H1 (cell line): Measurements from ENCODE around the gene AP3S1. TPM values are rescaled to one million over a fixed set of nuclear protein-coding genes. Genes with fewer than 3 reads are reported as not detected.

ENCODE experiments used
- CTCF ChIA-PET: fragments of 300-600 bp; sonication (Branson Sonifier 250); formaldehyde crosslinking; loops from one replicate; lab custom pipeline; 2021; ENCODE audit not compliant: partially characterized antibody; lab: Charles Lee
- POLR2A ChIA-PET: fragments of 300-600 bp; sonication (Branson Sonifier 250); formaldehyde crosslinking; loops from one replicate; lab custom pipeline; 2021; ENCODE audit warnings: inconsistent platforms; ENCODE audit not compliant: partially characterized antibody; lab: Charles Lee
- DNase-seq, 2 experiments: peaks; one replicate each; pipeline versions ENCODE4 v3.0.0 to v3.0.0-alpha.2; 2010 to 2022; ENCODE audit warnings: low spot score in 2 of 2, low read depth in 1 of 2, mixed read lengths in 1 of 2
- FAIRE-seq: peaks from 2 replicates; lab custom pipeline; 2011; peaks lifted over from hg19 to GRCh38; lab: Jason Lieb, UNC
- H2AFZ ChIP-seq: 2 replicates; pipeline ENCODE4 v1.8.1; 2012; ENCODE audit warnings: low read length, inconsistent platforms
- H2AK5ac ChIP-seq: 2 replicates; pipeline ENCODE4 v1.6.1; 2013; ENCODE audit warnings: low read depth, low read length
- H2BK120ac ChIP-seq: replicated peaks from 2 replicates; pipeline ENCODE3; 2013; ENCODE audit warnings: low read depth, low read length, inconsistent platforms
- H2BK12ac ChIP-seq: 2 replicates; pipeline ENCODE4 v1.6.1; 2013; ENCODE audit warnings: low read depth, low read length
- H2BK15ac ChIP-seq: 2 replicates; pipeline ENCODE4 v1.6.1; 2013; ENCODE audit warnings: low read length
- H2BK20ac ChIP-seq: 2 replicates; pipeline ENCODE4 v1.6.1; 2013; ENCODE audit warnings: low read length
- H2BK5ac ChIP-seq: 2 replicates; pipeline ENCODE4 v1.6.1; 2013; ENCODE audit warnings: low read depth, low read length
- H3K14ac ChIP-seq: 2 replicates; pipeline ENCODE4 v1.6.1; 2013; ENCODE audit warnings: inconsistent platforms; ENCODE audit not compliant: insufficient read length
- H3K18ac ChIP-seq: 2 replicates; pipeline ENCODE4 v1.6.1; 2013; ENCODE audit warnings: low read length; ENCODE audit errors: extremely low read depth
- H3K23ac ChIP-seq: 2 replicates; pipeline ENCODE4 v1.6.1; 2013; ENCODE audit warnings: inconsistent platforms; ENCODE audit not compliant: insufficient read length
- H3K23me2 ChIP-seq: 2 replicates; pipeline ENCODE4 v1.6.1; 2013; ENCODE audit warnings: low read depth, low read length
- H3K27ac ChIP-seq: 2 replicates; pipeline ENCODE4 v1.6.1; 2011; ENCODE audit warnings: low read depth, low read length, inconsistent platforms
- H3K27me3 ChIP-seq, 4 experiments: replicated peaks in 1 of 4; 1 replicate in 1 of 4; 2 replicates in 3 of 4; pipeline versions ENCODE4 v1.6.1 to v1.8.1; 2011 to 2013; ENCODE audit warnings: low read length in 3 of 4, mild to moderate bottlenecking in 3 of 4, inconsistent platforms in 2 of 4, mixed read lengths in 2 of 4, moderate library complexity in 1 of 4; ENCODE audit not compliant: control insufficient read depth in 3 of 4, insufficient read depth in 3 of 4; ENCODE audit errors: extremely low read depth in 1 of 4
- H3K36me3 ChIP-seq, 4 experiments: 2 replicates each; pipeline versions ENCODE4 v1.6.1 to v1.8.1; 2011 to 2013; ENCODE audit warnings: mild to moderate bottlenecking in 4 of 4, low read length in 3 of 4, moderate library complexity in 2 of 4, control low read depth in 1 of 4, inconsistent platforms in 1 of 4; ENCODE audit not compliant: insufficient read depth in 4 of 4, control insufficient read depth in 2 of 4
- H3K4ac ChIP-seq: replicated peaks from 2 replicates; pipeline ENCODE3; 2013; ENCODE audit warnings: low read length, low read depth, mixed read lengths, inconsistent platforms; ENCODE audit not compliant: insufficient read length
- H3K4me1 ChIP-seq, 4 experiments: replicated peaks in 1 of 4; 1 replicate in 1 of 4; 2 replicates in 3 of 4; pipeline versions ENCODE4 v1.6.1 to v1.8.1; 2011 to 2013; ENCODE audit warnings: low read length in 3 of 4, inconsistent platforms in 2 of 4, mixed read lengths in 1 of 4; ENCODE audit not compliant: insufficient read depth in 4 of 4, control insufficient read depth in 3 of 4
- H3K4me2 ChIP-seq, 2 experiments: 2 replicates each; pipeline versions ENCODE4 v1.6.1 to v1.8.1; 2011 to 2013; ENCODE audit warnings: low read depth in 2 of 2, low read length in 2 of 2, control low read depth in 1 of 2, inconsistent platforms in 1 of 2, mild to moderate bottlenecking in 1 of 2; ENCODE audit not compliant: insufficient read depth in 1 of 2
- H3K4me3 ChIP-seq, 4 experiments: fragments of 200-600, 300-600 bp in 1 of 4; sonication (generic), shearing (Covaris generic), sonication (Bioruptor Twin) in 1 of 4; 2 replicates each; pipeline versions ENCODE4 v1.5.1 to v1.8.1; 2011 to 2016; ENCODE audit warnings: low read length in 4 of 4, low read depth in 3 of 4, control low read depth in 2 of 4, inconsistent platforms in 2 of 4, mild to moderate bottlenecking in 2 of 4, mixed read lengths in 1 of 4, moderate library complexity in 1 of 4; ENCODE audit not compliant: insufficient read depth in 2 of 4; ENCODE audit errors: extremely low read depth in 1 of 4
- H3K56ac ChIP-seq: replicated peaks from 2 replicates; pipeline ENCODE3; 2013; ENCODE audit warnings: low read depth, mild to moderate bottlenecking, mixed read lengths, low read length, inconsistent platforms; ENCODE audit not compliant: insufficient read length
- H3K79me1 ChIP-seq: 2 replicates; pipeline ENCODE4 v1.6.1; 2013; ENCODE audit warnings: low read depth, low read length, control low read depth
- H3K79me2 ChIP-seq, 2 experiments: 2 replicates each; pipeline versions ENCODE4 v1.6.1 to v1.8.1; 2012 to 2013; ENCODE audit warnings: low read length in 2 of 2, mild to moderate bottlenecking in 2 of 2, inconsistent platforms in 1 of 2; ENCODE audit not compliant: insufficient read depth in 2 of 2, control insufficient read depth in 1 of 2
- H3K9ac ChIP-seq, 4 experiments: replicated peaks in 1 of 4; 1 replicate in 1 of 4; 2 replicates in 3 of 4; pipeline versions ENCODE4 v1.6.1 to v1.8.1; 2011 to 2013; ENCODE audit warnings: low read depth in 3 of 4, low read length in 3 of 4, control low read depth in 2 of 4, mild to moderate bottlenecking in 2 of 4, moderate library complexity in 2 of 4, inconsistent platforms in 1 of 4; ENCODE audit errors: extremely low read depth in 1 of 4
- H3K9me3 ChIP-seq, 2 experiments: 2 replicates each; pipeline versions ENCODE4 v1.6.1 to v1.8.1; 2012 to 2013; ENCODE audit warnings: mild to moderate bottlenecking in 2 of 2, moderate library complexity in 2 of 2, control low read depth in 1 of 2, inconsistent platforms in 1 of 2, low read depth in 1 of 2, low read length in 1 of 2, mixed read lengths in 1 of 2; ENCODE audit not compliant: insufficient read depth in 2 of 2
- H4K20me1 ChIP-seq, 2 experiments: replicated peaks in 1 of 2; 2 replicates each; pipeline versions ENCODE3 to v1.8.1; 2011 to 2013; ENCODE audit warnings: inconsistent platforms in 2 of 2, low read length in 2 of 2, mild to moderate bottlenecking in 1 of 2; ENCODE audit not compliant: insufficient read depth in 2 of 2, control insufficient read depth in 1 of 2
- H4K5ac ChIP-seq: 2 replicates; pipeline ENCODE4 v1.6.1; 2013; ENCODE audit warnings: low read length, low read depth, mixed read lengths, inconsistent platforms; ENCODE audit not compliant: insufficient read length
- H4K8ac ChIP-seq: 2 replicates; pipeline ENCODE4 v1.8.0; 2013; ENCODE audit warnings: mild to moderate bottlenecking, moderate library complexity, low read length, inconsistent platforms; ENCODE audit not compliant: insufficient read depth; ENCODE audit errors: extremely low read depth
- H4K91ac ChIP-seq: replicated peaks from 2 replicates; pipeline ENCODE3; 2013; ENCODE audit warnings: low read length, mixed read lengths, inconsistent platforms; ENCODE audit not compliant: insufficient read length
- BACH1 ChIP-seq: IDR thresholded peaks from 2 replicates; pipeline ENCODE4 v1.6.1; 2012; ENCODE audit warnings: low read length, improper control_type of control experiment
- CTBP2 ChIP-seq: IDR thresholded peaks from 2 replicates; pipeline ENCODE4 v1.7.0; 2011; ENCODE audit warnings: borderline replicate concordance, mild to moderate bottlenecking, moderate library complexity, mixed read lengths, low read length; ENCODE audit not compliant: insufficient read depth, insufficient read length
- EZH2 ChIP-seq: fragments of 200-600 bp; sonication (generic); IDR thresholded peaks from 2 replicates; pipeline ENCODE4 v1.7.1; 2012; ENCODE audit warnings: low read depth, mild to moderate bottlenecking, moderate library complexity, low read length, inconsistent platforms; ENCODE audit not compliant: severe bottlenecking
- MAFK ChIP-seq: IDR thresholded peaks from 2 replicates; pipeline ENCODE4 v1.6.1; 2012; ENCODE audit warnings: low read depth, mild to moderate bottlenecking, improper control_type of control experiment, low read length
- PHF8 ChIP-seq: fragments of 200-600 bp; sonication (generic); conservative IDR thresholded peaks from 2 replicates; pipeline ENCODE4 v1.7.1; 2012; ENCODE audit warnings: low read depth, mild to moderate bottlenecking, inconsistent platforms, low read length, moderate library complexity
- RBBP5 ChIP-seq: IDR thresholded peaks from 2 replicates; pipeline ENCODE4 v1.7.1; 2012; ENCODE audit warnings: low read depth, mild to moderate bottlenecking, inconsistent platforms, low read length, moderate library complexity, borderline replicate concordance
- RFX5 ChIP-seq: IDR thresholded peaks from 2 replicates; pipeline ENCODE4 v1.6.1; 2011; ENCODE audit warnings: low read depth, low read length, improper control_type of control experiment, borderline replicate concordance
- SAP30 ChIP-seq: fragments of 300-600 bp; sonication (generic); IDR thresholded peaks from 2 replicates; pipeline ENCODE4 v1.7.1; 2012; ENCODE audit warnings: low read length, moderate library complexity, mild to moderate bottlenecking, inconsistent platforms; ENCODE audit not compliant: insufficient read depth, insufficient replicate concordance
- SIRT6 ChIP-seq: IDR thresholded peaks from one replicate; pipeline ENCODE4 v1.7.1; 2012; ENCODE audit warnings: low read length, inconsistent platforms
- SRF ChIP-seq: IDR thresholded peaks from 2 replicates; pipeline ENCODE4 v1.6.1; 2011; ENCODE audit warnings: mild to moderate bottlenecking, low read depth, low read length, moderate library complexity
- TAF1 ChIP-seq: IDR thresholded peaks from 2 replicates; pipeline ENCODE4 v1.6.1; 2011; ENCODE audit warnings: mild to moderate bottlenecking, low read depth, low read length
- USF2 ChIP-seq: IDR thresholded peaks from 2 replicates; pipeline ENCODE4 v1.6.1; 2011; ENCODE audit warnings: low read length, improper control_type of control experiment
- WGBS, 2 experiments: shearing (Covaris generic) in 1 of 2; methylation state at CpG; one replicate each; pipeline versions ENCODE4 v1.1.6 to v1.1.7; 2013 to 2015; ENCODE audit warnings: low lambda C conversion rate in 2 of 2, mixed read lengths in 2 of 2, inconsistent platforms in 1 of 2, low coverage in 1 of 2, missing lambda C conversion rate in 1 of 2; ENCODE audit not compliant: insufficient replicate concordance in 2 of 2, insufficient coverage in 1 of 2, insufficient read length in 1 of 2; ENCODE audit errors: extremely low coverage in 1 of 2, missing lambda C conversion rate in 1 of 2; 5-methylcytosine and 5-hydroxymethylcytosine counted together
- polyA plus RNA-seq, 7 experiments: library from polyadenylated mRNA; depleted of rRNA in 3 of 7; stranded (reverse) in 5 of 7; unstranded in 2 of 7; fragments of >200 nt in 5 of 7; fragments of 200-250 nt in 2 of 7; gene quantifications; 1 replicate in 5 of 7; 2 replicates in 1 of 7; 4 replicates in 1 of 7; pipeline versions ENCODE4 v1.2.1 to v1.2.3, GENCODE V29; 2011 to 2013; ENCODE audit warnings: missing spikeins in 2 of 7, mixed read lengths in 2 of 7
- total RNA-seq: library from RNA; stranded (reverse); fragmentation: NEBNext Ultra II Directional; extraction: Animal tissue kit (Norgen Biotek cat#: 25700); gene quantifications from 2 replicates; pipeline ENCODE4 v1.2.1, GENCODE V29; 2021
- TF ChIP-seq, protein P1 (sequence below): IDR thresholded peaks from 2 replicates; pipeline ENCODE4 v1.6.1; 2011; ENCODE audit warnings: low read depth, mild to moderate bottlenecking, low read length; ENCODE audit not compliant: insufficient read depth

The AP3S1 gene
- total and polyA plus RNA-seq, 2 of the 8 experiments (the other 6 are each of a cell fraction or from before 2014, with no cell fraction given) = 26.6 to 72.7 TPM

GRCh38 chr5:115795700-115796099, 46.0 kb upstream of the AP3S1 start:
- H2BK15ac ChIP-seq = no peak overlapping the region
- no peaks in the 10 kb centered on the region for H3K79me1 ChIP-seq
- H3K4me1 ChIP-seq = no peaks in the 10 kb centered on the region
- WGBS, 2 experiments = 88% methylated on average over 1 of the region's 1 CpG; no CpG with 5 or more reads in 1 of the 2 experiments
- no peak overlapping the region for H3K4ac ChIP-seq
- POLR2A ChIA-PET = no interaction called here
- no peaks in the 10 kb centered on the region; the same call in 1 of the 2 replicates for H3K23me2 ChIP-seq
- H3K4me2 ChIP-seq = no peak overlapping the region
- H3K9me3 ChIP-seq = no peaks in the 10 kb centered on the region
- no peak overlapping the region for H3K14ac ChIP-seq
- H4K20me1 ChIP-seq = no peaks in the 10 kb centered on the region
- no peak overlapping the region for H2BK120ac ChIP-seq
- no peak overlapping the region for H2AFZ ChIP-seq
- H4K5ac ChIP-seq = no peak overlapping the region
- H3K9ac ChIP-seq = no peak overlapping the region
- no peak overlapping the region for H3K27ac ChIP-seq
- TF ChIP-seq CTBP2 (no peak), RBBP5 (no peak), BACH1 (no peak), MAFK (no peak), SAP30 (no peak), TAF1 (no peak), PHF8 (no peak), SRF (no peak), EZH2 (no peak), SIRT6 (no peak), RFX5 (no peak), USF2 (no peak)
- TF ChIP-seq, protein P1, sequence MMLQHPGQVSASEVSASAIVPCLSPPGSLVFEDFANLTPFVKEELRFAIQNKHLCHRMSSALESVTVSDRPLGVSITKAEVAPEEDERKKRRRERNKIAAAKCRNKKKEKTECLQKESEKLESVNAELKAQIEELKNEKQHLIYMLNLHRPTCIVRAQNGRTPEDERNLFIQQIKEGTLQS = no peak
- H3K27me3 ChIP-seq = no peaks in the 10 kb centered on the region
- no peak overlapping the region for H3K23ac ChIP-seq
- H2BK5ac ChIP-seq = no peak overlapping the region
- no peak overlapping the region for H3K56ac ChIP-seq
- no peak overlapping the region for H3K4me3 ChIP-seq
- no peaks in the 10 kb centered on the region; a peak in 1 of 8 replicates for H3K36me3 ChIP-seq
- H2BK12ac ChIP-seq = no peak overlapping the region
- no peak overlapping the region for H4K91ac ChIP-seq
- no peak overlapping the region for H2AK5ac ChIP-seq
- FAIRE-seq (no peak), DNase-seq (no peak)
- CTCF ChIA-PET = interaction anchor here (0.6 to 0.7 kb wide), 2 partner anchors 521 to 620 kb away, joined by 3 read pairs; no protein-coding TSS in a partner anchor
- H3K18ac ChIP-seq = no peak overlapping the region
- H3K79me2 ChIP-seq = no peaks in the 10 kb centered on the region
- H4K8ac ChIP-seq = no peak overlapping the region
- no peak overlapping the region for H2BK20ac ChIP-seq
